Measurements from ENCODE around the gene MANBA.
"Not testable (repeated sequence)": the region's sequence is repeated elsewhere in the genome, so short reads cannot be mapped to it uniquely, and the experiment has no call there.

DNA sequence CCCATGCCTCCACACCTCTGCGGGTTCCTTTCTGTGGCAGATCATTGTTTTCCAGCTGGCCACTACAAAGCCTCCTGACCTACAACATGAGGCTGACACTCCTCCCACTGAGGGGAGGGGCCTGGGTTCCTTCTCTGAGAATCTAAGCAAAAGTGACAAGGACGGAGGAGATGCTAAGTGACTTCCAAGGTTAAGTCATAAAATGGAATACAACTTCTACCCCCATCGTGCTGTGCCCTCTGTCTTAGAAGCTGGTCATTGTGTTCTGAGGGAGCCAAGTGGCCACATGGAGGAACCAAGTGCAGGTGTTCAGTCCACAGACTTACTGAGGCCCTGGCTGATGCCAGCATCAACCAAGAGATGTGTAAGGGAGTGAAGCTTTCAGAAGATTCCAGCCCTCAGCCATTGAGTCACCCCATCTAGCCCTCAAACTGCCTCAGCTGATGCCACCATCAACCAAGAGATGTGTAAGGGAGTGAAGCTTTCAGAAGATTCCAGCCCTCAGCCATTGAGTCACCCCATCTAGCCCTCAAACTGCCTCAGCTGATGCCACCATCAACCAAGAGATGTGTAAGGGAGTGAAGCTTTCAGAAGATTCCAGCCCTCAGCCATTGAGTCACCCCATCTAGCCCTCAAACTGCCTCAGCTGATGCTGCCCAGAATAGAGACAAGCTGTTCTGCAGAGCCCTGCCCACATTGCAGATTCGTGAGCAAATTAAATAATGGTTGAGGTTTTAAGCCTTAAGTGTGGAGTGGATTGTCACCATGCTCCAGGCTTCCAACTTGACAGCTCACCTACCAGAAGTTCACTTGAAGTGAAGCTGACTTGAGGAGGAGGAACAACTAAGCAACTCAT, 140.8 kb downstream of the MANBA start:
- TF ChIP-seq, protein P1, sequence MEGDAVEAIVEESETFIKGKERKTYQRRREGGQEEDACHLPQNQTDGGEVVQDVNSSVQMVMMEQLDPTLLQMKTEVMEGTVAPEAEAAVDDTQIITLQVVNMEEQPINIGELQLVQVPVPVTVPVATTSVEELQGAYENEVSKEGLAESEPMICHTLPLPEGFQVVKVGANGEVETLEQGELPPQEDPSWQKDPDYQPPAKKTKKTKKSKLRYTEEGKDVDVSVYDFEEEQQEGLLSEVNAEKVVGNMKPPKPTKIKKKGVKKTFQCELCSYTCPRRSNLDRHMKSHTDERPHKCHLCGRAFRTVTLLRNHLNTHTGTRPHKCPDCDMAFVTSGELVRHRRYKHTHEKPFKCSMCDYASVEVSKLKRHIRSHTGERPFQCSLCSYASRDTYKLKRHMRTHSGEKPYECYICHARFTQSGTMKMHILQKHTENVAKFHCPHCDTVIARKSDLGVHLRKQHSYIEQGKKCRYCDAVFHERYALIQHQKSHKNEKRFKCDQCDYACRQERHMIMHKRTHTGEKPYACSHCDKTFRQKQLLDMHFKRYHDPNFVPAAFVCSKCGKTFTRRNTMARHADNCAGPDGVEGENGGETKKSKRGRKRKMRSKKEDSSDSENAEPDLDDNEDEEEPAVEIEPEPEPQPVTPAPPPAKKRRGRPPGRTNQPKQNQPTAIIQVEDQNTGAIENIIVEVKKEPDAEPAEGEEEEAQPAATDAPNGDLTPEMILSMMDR (IDR thresholded peaks at IDR 0.05) = not testable (repeated sequence)
- TF ChIP-seq ZFX (IDR thresholded peaks at IDR 0.05; ENCODE audit: borderline replicate concordance) = not testable (repeated sequence)

All from 22Rv1 (cell line).